A172 (cell line): Measurements from ENCODE around the gene TPCN2. TPM values are rescaled to one million over a fixed set of nuclear protein-coding genes. Genes with fewer than 3 reads are reported as not detected.
A peak's percentile ranks its signal among the peaks of the same experiment; 100 is the strongest.

Experiments used
- DNase-seq: peaks from one replicate; pipeline ENCODE4 v3.0.0-alpha.2; 2015; ENCODE audit warnings: low spot score
- total RNA-seq: library from RNA; depleted of rRNA; stranded (reverse); fragments of >200 nt; shearing (Covaris generic); gene quantifications from 2 replicates; pipeline ENCODE4 v1.2.3, GENCODE V29; 2014

The TPCN2 gene
- total RNA-seq, 1 experiment from 2014 or later, result 11.9 TPM

GRCh38 chr11:69010361-69010891 lies 38.3 kb upstream of the TPCN2 start:
- peak; percentile 14 for DNase-seq

GRCh38 chr11:69010964-69011623 lies 37.6 kb upstream of the TPCN2 start:
- DNase-seq, result peak; percentile 60

- DNase-seq, result no peak
These were observed 37.1 kb upstream of the TPCN2 start for GRCh38 chr11:69011624-69012091.

GRCh38 chr11:69012092-69013008 lies 36.4 kb upstream of the TPCN2 start:
- DNase-seq, result no peak

GRCh38 chr11:69013009-69013951 lies 35.5 kb upstream of the TPCN2 start, which contains the start of gene MRGPRF:
MRGPRF (minus strand) TSS chr11:69013246; CDS start chr11:69009901, 3,345 bp downstream.
- no peak for DNase-seq

GRCh38 chr11:69014084-69014851 lies 34.5 kb upstream of the TPCN2 start:
- no peak for DNase-seq

GRCh38 chr11:69014898-69015549 lies 33.7 kb upstream of the TPCN2 start:
- DNase-seq, result no peak

- no peak for DNase-seq
These were observed 30.8 kb upstream of the TPCN2 start for GRCh38 chr11:69017951-69018350.

- DNase-seq, result no peak
These were observed 29.8 kb upstream of the TPCN2 start for GRCh38 chr11:69018924-69019323.

- no peak for DNase-seq
These were observed 26.5 kb upstream of the TPCN2 start for GRCh38 chr11:69022260-69022659.

GRCh38 chr11:69024509-69024908 lies 24.2 kb upstream of the TPCN2 start:
- no peak for DNase-seq

- no peak for DNase-seq
These were observed 20.9 kb upstream of the TPCN2 start for GRCh38 chr11:69027704-69028372.

- DNase-seq, result no peak
These were observed 18.4 kb upstream of the TPCN2 start for GRCh38 chr11:69030301-69030700.

GRCh38 chr11:69032833-69033232 lies 15.9 kb upstream of the TPCN2 start:
- DNase-seq, result no peak

- no peak for DNase-seq
These were observed 15.3 kb upstream of the TPCN2 start for GRCh38 chr11:69033431-69033830.

GRCh38 chr11:69034123-69034867 lies 14.4 kb upstream of the TPCN2 start:
- DNase-seq, result no peak

GRCh38 chr11:69035150-69035945 lies 13.4 kb upstream of the TPCN2 start:
- DNase-seq, result no peak

- no peak for DNase-seq
These were observed 12.8 kb upstream of the TPCN2 start for GRCh38 chr11:69035946-69036340.
